ENCODE data around the gene MAGI1.

Gene MAGI1

GRCh38 chr3:65831733-65832425, 206.8 kb downstream of the MAGI1 start:
- no peak for DNase-seq (ENCODE audit: low spot score)

GRCh38 chr3:65830948-65831732, 207.6 kb downstream of the MAGI1 start:
- no peak for DNase-seq (ENCODE audit: low spot score)

- DNase-seq (ENCODE audit: low spot score) = no peak
Measured at GRCh38 chr3:65829228-65829627, 209.5 kb downstream of the MAGI1 start.

GRCh38 chr3:65828706-65829105, 210.0 kb downstream of the MAGI1 start:
- DNase-seq (ENCODE audit: low spot score) = no peak

GRCh38 chr3:65827076-65827475, 211.6 kb downstream of the MAGI1 start:
- DNase-seq (ENCODE audit: low spot score) = no peak

GRCh38 chr3:65824166-65824565, 214.6 kb downstream of the MAGI1 start:
- no peak for DNase-seq (ENCODE audit: low spot score)

GRCh38 chr3:65820600-65820999, 218.1 kb downstream of the MAGI1 start:
- no peak for DNase-seq (ENCODE audit: low spot score)

GRCh38 chr3:65819896-65820295, 218.8 kb downstream of the MAGI1 start:
- DNase-seq (ENCODE audit: low spot score) = no peak

- no peak for DNase-seq (ENCODE audit: low spot score)
Measured at GRCh38 chr3:65817553-65818126, 221.1 kb downstream of the MAGI1 start.

- DNase-seq (ENCODE audit: low spot score) = no peak
Measured at GRCh38 chr3:65816208-65816607, 222.5 kb downstream of the MAGI1 start.

GRCh38 chr3:65814845-65815578, 223.7 kb downstream of the MAGI1 start:
- no peak for DNase-seq (ENCODE audit: low spot score)

- DNase-seq (ENCODE audit: low spot score) = no peak
Measured at GRCh38 chr3:65811892-65812291, 226.8 kb downstream of the MAGI1 start.

GRCh38 chr3:65811086-65811761, 227.5 kb downstream of the MAGI1 start:
- DNase-seq (ENCODE audit: low spot score) = no peak

- DNase-seq (ENCODE audit: low spot score) = no peak
Measured at GRCh38 chr3:65810302-65810701, 228.4 kb downstream of the MAGI1 start.

GRCh38 chr3:65809641-65810150, 229.0 kb downstream of the MAGI1 start:
- DNase-seq (ENCODE audit: low spot score) = no peak

GRCh38 chr3:65808824-65809223, 229.9 kb downstream of the MAGI1 start:
- no peak for DNase-seq (ENCODE audit: low spot score)

- DNase-seq (ENCODE audit: low spot score) = no peak
Measured at GRCh38 chr3:65808407-65808806, 230.3 kb downstream of the MAGI1 start.

GRCh38 chr3:65807225-65807624, 231.5 kb downstream of the MAGI1 start:
- DNase-seq (ENCODE audit: low spot score) = no peak

- no peak for DNase-seq (ENCODE audit: low spot score)
Measured at GRCh38 chr3:65806600-65806999, 232.1 kb downstream of the MAGI1 start.

GRCh38 chr3:65796676-65797075, 242.0 kb downstream of the MAGI1 start:
- DNase-seq (ENCODE audit: low spot score) = no peak

- DNase-seq (ENCODE audit: low spot score) = no peak
Measured at GRCh38 chr3:65795166-65795565, 243.6 kb downstream of the MAGI1 start.
